K562 (cell line): ENCODE data around the gene KIAA0930. TPM values are rescaled to one million over a fixed set of nuclear protein-coding genes. Genes with fewer than 3 reads are reported as not detected.

ENCODE experiments used
- ARID2 ChIP-seq: fragments of 450-650 bp; IDR thresholded peaks from 2 replicates; pipeline ENCODE4 v1.6.1; 2017; ENCODE audit warnings: antibody characterized with exemption, mild to moderate bottlenecking
- PHF20 ChIP-seq: fragments of 450-650 bp; IDR thresholded peaks from 2 replicates; pipeline ENCODE4 v1.6.1; 2018; ENCODE audit not compliant: partially characterized antibody
- ZNF318 ChIP-seq, 2 experiments: fragments of 450-650 bp; IDR thresholded peaks; 2 replicates each; pipeline ENCODE4 v1.6.1; 2016; ENCODE audit warnings: mild to moderate bottlenecking in 2 of 2, borderline replicate concordance in 1 of 2, low read depth in 1 of 2, moderate library complexity in 1 of 2
- ZSCAN32 ChIP-seq: fragments of 450-650 bp; formaldehyde crosslinking; IDR thresholded peaks from 2 replicates; pipeline ENCODE4 v1.4.0; 2020; ENCODE audit warnings: mild to moderate bottlenecking, moderate library complexity
- polyA plus RNA-seq, 8 experiments: library from polyadenylated mRNA; depleted of rRNA in 4 of 8; stranded (reverse) in 5 of 8; unstranded in 3 of 8; fragments of >200 nt; fragmentation: Nextera tagmentation in 2 of 8; fragmentation: Illumina TruSeq in 1 of 8; extraction: Ambion mirVana in 2 of 8; extraction: Trizol in 1 of 8; gene quantifications; 2 replicates each; pipeline versions ENCODE4 v1.2.1 to v1.2.3, GENCODE V29; 2011 to 2014; ENCODE audit warnings: inconsistent platforms in 1 of 8, missing spikeins in 1 of 8
- total RNA-seq, 7 experiments: library from RNA; depleted of rRNA in 6 of 7; stranded (reverse); fragments of >200 nt in 6 of 7; fragmentation: Illumina TruSeq in 2 of 7; extraction: Trizol in 2 of 7; gene quantifications; 2 replicates each; pipeline versions ENCODE4 v1.2.1 to v1.2.3, GENCODE V29; 2011 to 2021; ENCODE audit warnings: low replicate concordance in 1 of 7
- TF ChIP-seq, protein P1 (sequence below), 2 experiments: fragments of 450-650 bp in 1 of 2; sonication (generic) in 1 of 2; formaldehyde crosslinking in 1 of 2; IDR thresholded peaks; 2 replicates each; pipeline versions ENCODE4 v1.7.1 to v1.9.0; 2016 to 2022; ENCODE audit warnings: inconsistent platforms in 1 of 2, mild to moderate bottlenecking in 1 of 2, missing genetic modification reagents in 1 of 2

The KIAA0930 gene
- total and polyA plus RNA-seq, 9 of the 15 experiments (the other 6 are each of a cell fraction or from before 2014, with no cell fraction given): 0.24 to 12.1 (median 6.4) TPM

DNA sequence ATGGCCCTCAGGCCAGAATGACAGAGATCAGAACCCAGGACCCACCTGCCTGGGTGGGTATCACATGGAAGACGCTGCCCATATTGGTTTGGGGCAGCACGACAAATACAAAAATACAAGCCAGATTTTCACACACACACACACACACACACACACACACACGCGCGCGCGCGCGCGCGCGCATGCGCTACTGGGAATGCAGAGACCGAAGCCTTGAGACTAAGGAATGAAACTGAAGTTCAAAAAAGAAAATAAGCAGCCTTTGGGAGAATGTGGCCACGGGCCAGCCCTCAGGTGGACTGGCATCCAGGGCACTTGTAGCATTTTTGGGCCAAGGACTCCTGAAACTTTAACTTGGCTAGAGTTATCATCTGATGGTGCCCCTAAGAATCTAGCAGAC, 98.3 kb downstream of the KIAA0930 start (continued):
- TF ChIP-seq ZNF318 (IDR thresholded peaks at IDR 0.05; ENCODE audit: borderline replicate concordance in 1 of 2, low read depth in 1 of 2) (no peak), ZSCAN32 (CRISPR knock-in tag) (no peak), PHF20 (no peak), ARID2 (no peak)
- TF ChIP-seq, protein P1, sequence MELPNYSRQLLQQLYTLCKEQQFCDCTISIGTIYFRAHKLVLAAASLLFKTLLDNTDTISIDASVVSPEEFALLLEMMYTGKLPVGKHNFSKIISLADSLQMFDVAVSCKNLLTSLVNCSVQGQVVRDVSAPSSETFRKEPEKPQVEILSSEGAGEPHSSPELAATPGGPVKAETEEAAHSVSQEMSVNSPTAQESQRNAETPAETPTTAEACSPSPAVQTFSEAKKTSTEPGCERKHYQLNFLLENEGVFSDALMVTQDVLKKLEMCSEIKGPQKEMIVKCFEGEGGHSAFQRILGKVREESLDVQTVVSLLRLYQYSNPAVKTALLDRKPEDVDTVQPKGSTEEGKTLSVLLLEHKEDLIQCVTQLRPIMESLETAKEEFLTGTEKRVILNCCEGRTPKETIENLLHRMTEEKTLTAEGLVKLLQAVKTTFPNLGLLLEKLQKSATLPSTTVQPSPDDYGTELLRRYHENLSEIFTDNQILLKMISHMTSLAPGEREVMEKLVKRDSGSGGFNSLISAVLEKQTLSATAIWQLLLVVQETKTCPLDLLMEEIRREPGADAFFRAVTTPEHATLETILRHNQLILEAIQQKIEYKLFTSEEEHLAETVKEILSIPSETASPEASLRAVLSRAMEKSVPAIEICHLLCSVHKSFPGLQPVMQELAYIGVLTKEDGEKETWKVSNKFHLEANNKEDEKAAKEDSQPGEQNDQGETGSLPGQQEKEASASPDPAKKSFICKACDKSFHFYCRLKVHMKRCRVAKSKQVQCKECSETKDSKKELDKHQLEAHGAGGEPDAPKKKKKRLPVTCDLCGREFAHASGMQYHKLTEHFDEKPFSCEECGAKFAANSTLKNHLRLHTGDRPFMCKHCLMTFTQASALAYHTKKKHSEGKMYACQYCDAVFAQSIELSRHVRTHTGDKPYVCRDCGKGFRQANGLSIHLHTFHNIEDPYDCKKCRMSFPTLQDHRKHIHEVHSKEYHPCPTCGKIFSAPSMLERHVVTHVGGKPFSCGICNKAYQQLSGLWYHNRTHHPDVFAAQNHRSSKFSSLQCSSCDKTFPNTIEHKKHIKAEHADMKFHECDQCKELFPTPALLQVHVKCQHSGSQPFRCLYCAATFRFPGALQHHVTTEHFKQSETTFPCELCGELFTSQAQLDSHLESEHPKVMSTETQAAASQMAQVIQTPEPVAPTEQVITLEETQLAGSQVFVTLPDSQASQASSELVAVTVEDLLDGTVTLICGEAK (IDR thresholded peaks at IDR 0.05): no peak
- TF ChIP-seq, protein P1 (CRISPR knock-in tag; IDR thresholded peaks at IDR 0.05): no peak
